Memory B cell (primary cell): ENCODE data around the gene ANKRD37.

Experiments
- ATAC-seq: fragments of 150-1000 bp; cut with Tn5 transposase; 2 replicates; pipeline ENCODE4 v1.10.0; 2021; ENCODE audit warnings: low read depth, mild to moderate bottlenecking, moderate library complexity
- DNase-seq, 2 donors: peaks; one replicate each; pipeline ENCODE4 v3.0.0; 2022; ENCODE audit warnings: low spot score in 2 of 2
- H3K27ac Mint-ChIP-seq: one replicate; pipeline ENCODE4 v1.8.0; 2022; ENCODE audit warnings: mild to moderate bottlenecking, moderate library complexity, mixed read lengths
- H3K27me3 Mint-ChIP-seq: one replicate; pipeline ENCODE4 v1.8.0; 2022; ENCODE audit warnings: mixed read lengths
- H3K36me3 Mint-ChIP-seq: one replicate; pipeline ENCODE4 v1.8.0; 2022; ENCODE audit warnings: mild to moderate bottlenecking, mixed read lengths
- H3K4me1 Mint-ChIP-seq: one replicate; pipeline ENCODE4 v1.8.0; 2022; ENCODE audit warnings: mixed read lengths
- H3K4me3 Mint-ChIP-seq: one replicate; pipeline ENCODE4 v1.8.0; 2022; ENCODE audit warnings: mild to moderate bottlenecking, moderate library complexity, mixed read lengths
- H3K9me3 Mint-ChIP-seq: one replicate; pipeline ENCODE4 v1.8.0; 2022; ENCODE audit warnings: mixed read lengths

The ANKRD37 gene

DNA sequence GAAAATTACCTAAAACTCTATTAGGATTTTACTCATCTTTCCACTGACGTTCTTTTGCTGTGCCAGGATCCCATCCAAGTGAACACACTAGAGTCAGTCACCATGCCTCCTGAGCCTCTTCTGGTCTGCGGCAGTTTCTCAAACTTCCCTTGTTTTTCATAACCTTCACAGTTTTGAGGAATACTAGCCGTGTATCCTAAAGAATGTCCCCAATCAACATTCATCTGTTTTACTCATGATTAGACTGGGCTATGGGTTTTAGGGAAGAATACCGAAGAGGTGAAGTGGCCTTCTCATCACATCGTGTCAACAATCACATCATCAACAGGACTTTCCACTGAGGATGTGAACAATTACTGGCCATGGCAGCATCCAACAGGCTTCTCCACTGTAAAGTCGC is 5.7 kb upstream of the ANKRD37 start:
- Mint-ChIP-seq H3K4me3 (no peak overlapping the region), H3K36me3 (no peaks in the 10 kb centered on the region), H3K27ac (peak overlapping the region; percentile 38), H3K9me3 (no peaks in the 10 kb centered on the region), H3K27me3 (no peaks in the 10 kb centered on the region), H3K4me1 (peaks cover 9% of the 10 kb centered on the region)
- DNase-seq (no peak), ATAC-seq (no peak)

DNA sequence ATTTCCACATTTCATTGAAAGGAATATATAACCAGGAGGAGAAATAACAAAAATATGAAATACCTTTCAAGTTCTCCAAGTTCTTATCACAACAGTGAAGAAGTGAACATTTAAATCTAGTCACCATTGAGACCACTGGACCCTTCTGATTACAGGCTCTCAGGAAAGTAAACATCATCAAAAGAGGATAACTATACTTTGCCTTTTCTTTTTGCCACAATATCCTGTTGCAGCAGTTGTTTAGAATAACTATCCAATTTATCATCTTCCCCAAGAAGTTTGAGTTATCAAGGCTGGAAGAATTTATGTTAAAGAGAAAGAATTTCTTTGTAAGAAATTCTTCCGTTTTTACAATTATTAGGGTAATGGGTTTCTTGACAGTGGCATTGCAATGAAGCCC is 4.5 kb upstream of the ANKRD37 start:
- Mint-ChIP-seq H3K36me3 (no peaks in the 10 kb centered on the region), H3K4me3 (no peak overlapping the region), H3K27me3 (no peaks in the 10 kb centered on the region), H3K27ac (peak overlapping the region; percentile 31), H3K4me1 (peaks cover 14% of the 10 kb centered on the region), H3K9me3 (no peaks in the 10 kb centered on the region)
- DNase-seq, result no peak
- ATAC-seq, result no peak

DNA sequence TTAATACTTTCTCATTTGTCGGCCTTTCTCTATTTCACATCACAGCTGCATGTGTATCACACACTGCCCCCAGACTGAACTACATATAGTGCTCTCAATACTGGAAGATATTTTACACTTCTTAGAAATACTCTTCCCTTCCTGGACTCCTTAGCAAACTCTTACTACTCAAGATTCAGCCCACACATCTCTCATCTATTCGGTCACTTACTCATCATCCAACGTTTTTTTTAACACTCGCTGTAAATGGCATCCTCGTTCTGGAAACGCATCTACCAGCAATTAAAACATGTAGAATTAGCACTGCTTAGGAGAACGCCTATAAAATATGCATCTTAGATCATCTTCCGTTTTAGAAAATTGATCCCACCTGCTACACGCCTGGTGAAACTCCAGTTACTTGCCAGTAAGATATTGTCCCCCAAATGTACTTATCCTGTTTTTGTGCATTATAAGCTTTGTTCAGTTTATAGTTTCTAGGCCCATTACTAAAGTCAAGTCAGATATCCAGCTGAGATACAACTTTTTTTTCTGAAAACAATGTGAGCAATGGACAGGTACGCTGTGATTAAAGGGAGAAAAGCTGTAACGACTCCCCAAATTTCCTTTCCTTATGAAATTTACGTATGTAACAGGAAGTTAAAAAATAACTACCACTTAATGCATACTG is 1.9 kb upstream of the ANKRD37 start:
- H3K27me3 Mint-ChIP-seq, result no peaks in the 10 kb centered on the region
- H3K4me1 Mint-ChIP-seq, result peaks cover 17% of the 10 kb centered on the region
- ATAC-seq (no peak), DNase-seq (no peak)
- H3K9me3 Mint-ChIP-seq, result no peaks in the 10 kb centered on the region
- no peaks in the 10 kb centered on the region for H3K36me3 Mint-ChIP-seq
- H3K4me3 Mint-ChIP-seq, result peak overlapping the region; percentile 27
- H3K27ac Mint-ChIP-seq, result peak overlapping the region; percentile 99

DNA sequence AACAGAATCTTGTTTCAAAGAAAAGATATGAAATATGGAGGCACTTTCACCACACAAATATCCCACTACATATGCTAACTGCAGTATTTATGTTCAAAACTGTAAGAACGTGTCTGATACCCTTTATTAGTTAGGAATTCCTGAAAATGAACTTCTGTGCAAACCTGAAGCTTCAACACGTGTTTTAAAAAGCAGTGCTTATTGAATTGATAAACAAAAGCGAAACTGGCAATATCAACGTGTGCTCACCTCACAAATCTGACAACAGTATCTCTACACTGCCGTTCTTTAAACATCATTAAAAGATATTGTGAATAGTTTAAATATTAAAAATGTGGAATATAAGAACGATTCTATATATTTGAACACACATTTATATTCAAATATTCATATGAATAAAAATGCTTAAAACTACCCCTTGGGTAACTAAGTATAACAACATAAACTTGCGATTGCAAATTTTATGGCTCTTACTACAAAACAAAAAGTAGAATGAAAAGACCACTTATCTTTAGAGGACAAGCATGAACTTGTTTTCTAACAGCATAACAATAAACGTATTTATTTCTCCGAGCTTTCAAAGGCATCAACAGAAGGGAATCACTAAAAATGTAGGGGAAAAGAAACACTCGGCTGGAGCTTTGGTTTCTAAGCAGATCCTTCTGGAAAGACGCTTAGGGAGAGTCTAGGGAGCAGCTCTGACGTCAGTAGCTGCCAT is 1.2 kb upstream of the ANKRD37 start, which contains the start of gene LRP2BP:
Gene LRP2BP, minus strand, starts transcription at position 687 of the 718 bp plus-strand sequence. CDS start 17,738 bp downstream, outside the sequence.
- peaks cover 17% of the 10 kb centered on the region for H3K4me1 Mint-ChIP-seq
- no peaks in the 10 kb centered on the region for H3K36me3 Mint-ChIP-seq
- no peaks in the 10 kb centered on the region for H3K9me3 Mint-ChIP-seq
- ATAC-seq (no peak), DNase-seq (no peak)
- H3K27ac Mint-ChIP-seq, result peak within 1 kb of the TSS; percentile 99
- H3K4me3 Mint-ChIP-seq, result peak within 1 kb of the TSS; percentile 92
- H3K27me3 Mint-ChIP-seq, result no peaks in the 10 kb centered on the region

DNA sequence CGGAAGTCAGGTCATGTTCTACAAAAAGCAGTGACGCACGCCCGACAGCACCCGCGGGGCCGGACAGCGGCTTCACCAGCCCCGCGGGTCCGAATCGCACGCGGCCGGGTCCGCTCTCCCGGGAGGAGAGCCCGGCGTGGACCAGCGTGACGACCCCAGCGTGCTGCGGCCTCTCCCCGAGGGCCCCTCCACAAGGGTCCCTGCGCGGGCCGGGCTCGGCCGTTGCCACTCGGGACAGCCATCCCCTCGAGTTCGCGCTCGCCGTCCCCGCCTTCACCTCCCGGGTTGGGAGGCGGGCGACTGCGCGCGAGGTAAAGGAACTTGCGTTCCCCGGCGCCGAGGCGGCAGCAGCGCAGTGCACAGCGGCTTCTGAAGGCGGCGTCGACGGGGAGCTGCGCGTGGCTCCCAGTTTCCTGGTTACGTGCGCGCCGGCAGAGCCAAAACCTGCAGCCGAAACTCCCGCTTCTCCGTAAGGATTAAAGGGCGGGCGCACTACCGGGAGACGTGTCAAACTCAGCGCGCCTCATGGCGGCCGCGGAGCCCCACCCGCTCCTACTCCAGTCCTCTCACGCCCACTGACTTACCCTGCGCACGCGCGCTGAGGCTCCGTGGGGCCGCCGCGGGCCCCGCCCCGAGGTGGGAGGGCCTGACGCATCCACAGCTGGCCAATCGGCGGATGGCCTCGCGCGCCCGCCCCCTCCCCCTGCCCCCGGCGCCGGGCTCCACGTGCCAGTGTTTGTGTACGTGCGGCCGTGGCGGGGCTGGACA is 501 bp upstream of the ANKRD37 start:
- ATAC-seq (peak; percentile 85), DNase-seq (peak; percentile 91 to 98)
- H3K4me1 Mint-ChIP-seq, result peaks cover 17% of the 10 kb centered on the region
- peaks cover 4% of the 10 kb centered on the region for H3K36me3 Mint-ChIP-seq
- no peaks in the 10 kb centered on the region for H3K27me3 Mint-ChIP-seq
- H3K4me3 Mint-ChIP-seq, result peak overlapping the region; percentile 92
- no peaks in the 10 kb centered on the region for H3K9me3 Mint-ChIP-seq
- peak overlapping the region; percentile 99 for H3K27ac Mint-ChIP-seq

DNA sequence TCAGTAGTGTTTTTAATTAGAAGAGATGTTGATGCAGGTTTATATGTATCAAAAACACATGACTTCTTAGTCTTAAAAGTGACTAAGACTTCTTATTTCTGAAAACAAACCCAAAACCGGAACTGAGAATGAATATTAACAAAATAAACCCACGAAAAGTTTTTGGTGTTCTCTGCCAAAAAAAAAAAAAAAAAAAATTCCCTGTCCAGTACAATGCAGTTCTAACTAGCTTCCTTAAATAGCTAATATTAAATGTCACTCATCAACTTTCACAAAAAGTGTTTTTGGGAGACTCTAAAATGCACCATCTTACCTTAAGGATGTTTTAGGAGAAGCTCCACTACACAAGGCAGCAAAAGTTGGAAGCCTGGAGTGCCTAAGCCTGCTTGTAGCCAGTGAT is 2.0 kb downstream of the ANKRD37 start:
- no peak for DNase-seq
- no peak for ATAC-seq
- H3K36me3 Mint-ChIP-seq, result peaks cover 8% of the 10 kb centered on the region

DNA sequence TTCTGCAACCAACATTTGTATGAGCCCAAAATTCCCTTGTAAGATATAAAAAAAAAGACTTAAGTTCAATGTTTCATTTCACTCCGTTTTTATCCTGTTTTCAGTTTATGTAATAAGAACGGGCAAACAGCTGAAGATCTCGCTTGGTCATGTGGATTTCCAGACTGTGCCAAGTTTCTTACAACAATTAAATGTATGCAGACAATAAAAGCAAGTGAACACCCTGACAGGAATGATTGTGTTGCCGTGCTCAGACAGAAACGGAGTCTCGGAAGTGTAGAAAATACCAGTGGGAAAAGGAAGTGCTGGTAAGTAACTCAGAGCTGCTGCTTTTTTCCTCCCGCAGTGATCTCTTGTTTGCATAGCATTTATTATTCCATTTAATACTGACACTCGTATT is 2.8 kb downstream of the ANKRD37 start:
- DNase-seq (no peak), ATAC-seq (no peak)
- Mint-ChIP-seq H3K4me3 (no peak overlapping the region), H3K27ac (no peak overlapping the region), H3K27me3 (no peaks in the 10 kb centered on the region), H3K4me1 (peaks cover 15% of the 10 kb centered on the region), H3K36me3 (peaks cover 10% of the 10 kb centered on the region), H3K9me3 (no peaks in the 10 kb centered on the region)

More for the DNA sequence above, 2.0 kb downstream of the ANKRD37 start:
- Mint-ChIP-seq H3K4me3 (no peak overlapping the region), H3K4me1 (peaks cover 17% of the 10 kb centered on the region), H3K27ac (peak overlapping the region; percentile 31), H3K9me3 (no peaks in the 10 kb centered on the region), H3K27me3 (no peaks in the 10 kb centered on the region)

DNA sequence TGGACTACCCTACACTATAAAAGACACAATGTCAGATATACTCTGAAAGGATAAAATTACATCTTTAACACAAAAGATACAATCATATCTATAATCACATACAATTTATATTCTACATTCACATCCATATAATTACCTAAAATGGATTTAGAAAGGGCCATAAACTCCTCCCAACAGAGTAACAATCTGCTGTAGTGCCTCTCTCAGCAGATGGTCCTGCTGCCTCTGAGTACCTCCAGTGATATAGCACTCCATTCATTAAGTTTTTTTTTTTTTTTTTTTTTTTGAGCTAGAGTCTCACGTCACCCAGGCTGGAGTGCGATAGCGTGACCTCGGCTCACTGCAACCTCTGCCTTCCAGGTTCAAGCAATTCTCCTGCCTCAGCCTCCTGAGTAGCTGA is 7.4 kb downstream of the ANKRD37 start:
- peaks cover 16% of the 10 kb centered on the region for H3K36me3 Mint-ChIP-seq
- no peak overlapping the region for H3K27ac Mint-ChIP-seq
- H3K9me3 Mint-ChIP-seq, result no peaks in the 10 kb centered on the region
- no peak overlapping the region for H3K4me3 Mint-ChIP-seq
- DNase-seq, result no peak
- ATAC-seq, result no peak
- no peaks in the 10 kb centered on the region for H3K27me3 Mint-ChIP-seq
- H3K4me1 Mint-ChIP-seq, result peaks cover 2% of the 10 kb centered on the region

DNA sequence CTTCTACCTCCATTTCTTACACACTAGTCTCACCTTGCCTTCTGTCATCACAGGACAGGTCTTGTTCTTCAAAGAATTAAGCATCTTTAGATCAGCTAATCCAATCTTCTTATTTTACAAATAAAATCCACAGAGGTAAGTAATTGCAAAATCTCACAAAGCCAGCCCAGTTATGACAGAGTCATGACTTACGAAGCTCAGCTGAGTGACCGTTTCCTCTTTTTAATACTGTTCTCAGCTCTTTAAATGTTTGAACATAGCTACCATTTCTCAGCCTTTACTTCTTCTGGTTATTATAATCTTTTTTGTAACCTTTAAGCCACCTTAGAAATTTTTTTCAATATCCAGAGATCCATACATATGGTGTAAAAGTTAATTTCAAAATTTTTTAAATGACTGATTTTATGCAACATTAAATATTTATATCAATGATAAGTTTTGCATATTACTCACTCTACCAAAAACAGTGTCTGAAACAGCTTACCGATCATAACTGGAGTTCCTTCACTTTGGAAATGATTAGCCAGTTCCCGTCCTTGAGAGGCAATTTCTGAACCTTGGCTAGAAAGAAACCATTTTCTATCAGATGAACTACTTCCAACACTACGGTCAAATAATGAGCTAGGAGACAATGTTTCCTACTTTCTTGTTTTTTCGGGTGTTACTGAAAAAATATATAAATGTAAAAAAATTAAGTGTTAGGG is 8.8 kb downstream of the ANKRD37 start:
- peaks cover 2% of the 10 kb centered on the region for H3K9me3 Mint-ChIP-seq
- no peak for DNase-seq
- no peaks in the 10 kb centered on the region for H3K27me3 Mint-ChIP-seq
- peaks cover 20% of the 10 kb centered on the region for H3K36me3 Mint-ChIP-seq
- no peak overlapping the region for H3K4me3 Mint-ChIP-seq
- H3K27ac Mint-ChIP-seq, result peak overlapping the region; percentile 80
- ATAC-seq, result peak; percentile 62
- no peaks in the 10 kb centered on the region for H3K4me1 Mint-ChIP-seq

DNA sequence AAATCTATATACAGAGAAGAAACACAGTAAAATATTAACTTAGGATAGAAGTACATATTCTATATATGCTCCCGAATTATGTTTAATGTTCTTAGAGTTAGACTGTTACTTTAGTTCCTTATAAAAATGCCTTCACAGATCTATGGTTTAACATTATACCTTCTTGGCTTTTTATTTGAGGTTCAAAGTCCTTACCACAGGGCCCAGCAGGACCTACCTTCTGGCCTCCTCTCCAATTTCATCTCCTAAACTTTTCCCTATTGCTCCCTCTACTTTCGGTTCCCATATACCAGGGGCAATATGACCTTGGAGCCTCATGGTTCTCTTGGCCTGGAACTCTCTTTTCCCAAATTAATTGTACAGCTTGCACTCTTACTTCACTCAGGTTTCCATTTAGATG is 11.8 kb downstream of the ANKRD37 start:
- DNase-seq, result no peak

DNA sequence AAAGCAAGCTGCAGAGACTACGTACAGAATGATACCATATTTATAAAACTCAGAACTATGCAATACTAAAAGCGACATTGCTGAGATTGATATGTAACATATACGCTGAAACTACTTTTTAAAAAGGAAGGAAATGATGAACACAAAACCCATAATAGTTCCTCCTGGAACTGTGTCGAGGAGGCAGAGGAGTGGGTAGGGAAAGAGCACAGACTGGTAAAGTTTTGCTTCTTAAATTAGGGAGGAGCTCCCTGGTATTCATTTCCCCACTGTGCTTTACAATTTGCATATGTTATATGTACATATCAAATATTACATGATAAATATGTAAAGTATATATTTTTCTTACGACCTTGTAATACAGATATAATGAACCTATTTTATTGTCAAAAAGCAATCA is 15.2 kb downstream of the ANKRD37 start:
- H3K36me3 Mint-ChIP-seq, result peaks cover 17% of the 10 kb centered on the region
- H3K27ac Mint-ChIP-seq, result no peak overlapping the region
- H3K4me3 Mint-ChIP-seq, result no peak overlapping the region
- H3K27me3 Mint-ChIP-seq, result no peaks in the 10 kb centered on the region
- DNase-seq (no peak), ATAC-seq (no peak)
- H3K4me1 Mint-ChIP-seq, result no peaks in the 10 kb centered on the region
- H3K9me3 Mint-ChIP-seq, result peaks cover 2% of the 10 kb centered on the region

More for the DNA sequence above, 11.8 kb downstream of the ANKRD37 start:
- Mint-ChIP-seq H3K27ac (no peak overlapping the region), H3K4me3 (no peak overlapping the region), H3K4me1 (no peaks in the 10 kb centered on the region), H3K36me3 (peaks cover 14% of the 10 kb centered on the region), H3K27me3 (no peaks in the 10 kb centered on the region), H3K9me3 (peaks cover 2% of the 10 kb centered on the region)
- ATAC-seq, result no peak

DNA sequence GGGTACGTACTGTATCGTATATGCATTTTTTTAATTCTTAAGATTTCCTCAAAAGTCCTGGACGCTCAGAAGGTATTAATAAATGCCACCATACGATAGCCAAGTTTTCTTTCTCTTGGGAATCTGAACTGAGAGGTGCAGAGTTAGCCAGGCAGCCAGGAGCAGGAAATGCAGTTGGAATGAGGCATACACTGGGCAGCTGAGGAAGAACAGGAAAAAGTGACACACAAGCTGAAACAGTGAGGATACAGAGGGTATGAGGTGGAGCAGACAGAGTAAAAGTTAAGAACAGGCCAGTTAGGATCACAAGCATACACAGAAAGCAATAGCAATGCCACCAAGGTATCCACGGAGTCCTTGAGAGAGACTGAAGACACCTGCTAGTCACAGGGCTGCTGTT is 15.8 kb downstream of the ANKRD37 start:
- DNase-seq, result no peak
- no peak overlapping the region for H3K27ac Mint-ChIP-seq
- H3K9me3 Mint-ChIP-seq, result peaks cover 2% of the 10 kb centered on the region
- no peak overlapping the region for H3K4me3 Mint-ChIP-seq
- H3K27me3 Mint-ChIP-seq, result no peaks in the 10 kb centered on the region
- no peaks in the 10 kb centered on the region for H3K4me1 Mint-ChIP-seq
- H3K36me3 Mint-ChIP-seq, result peaks cover 18% of the 10 kb centered on the region
- ATAC-seq, result no peak

DNA sequence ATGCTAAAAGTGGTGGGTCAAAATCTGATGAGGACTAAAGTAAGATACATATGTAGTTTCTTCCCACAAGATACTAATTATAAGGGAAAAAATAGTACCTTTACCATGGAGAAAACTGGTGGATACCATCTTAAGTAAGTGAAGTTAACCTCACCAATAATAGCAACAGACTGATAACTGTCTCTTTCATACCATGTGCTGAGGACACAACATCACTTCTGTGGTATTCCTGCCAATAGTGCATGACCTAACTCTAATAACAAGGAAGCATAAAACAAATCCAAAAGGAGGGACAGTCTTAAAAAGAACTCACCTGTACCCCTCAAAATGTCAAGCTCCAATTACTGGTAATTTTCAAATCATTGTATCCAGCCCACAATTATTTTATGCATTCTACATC is 20.3 kb downstream of the ANKRD37 start:
- H3K27ac Mint-ChIP-seq, result peak overlapping the region; percentile 0
- peaks cover 5% of the 10 kb centered on the region for H3K4me1 Mint-ChIP-seq
- no peaks in the 10 kb centered on the region for H3K27me3 Mint-ChIP-seq
- DNase-seq (no peak), ATAC-seq (no peak)
- H3K36me3 Mint-ChIP-seq, result peaks cover 23% of the 10 kb centered on the region
- H3K4me3 Mint-ChIP-seq, result no peak overlapping the region
- H3K9me3 Mint-ChIP-seq, result no peaks in the 10 kb centered on the region
